ENCODE results near the gene NPAS3. TPM values are rescaled to one million over a fixed set of nuclear protein-coding genes. Genes with fewer than 3 reads are reported as not detected.

NPAS3 gene
- total RNA-seq, 2 experiments from 2014 or later: not detected

DNA sequence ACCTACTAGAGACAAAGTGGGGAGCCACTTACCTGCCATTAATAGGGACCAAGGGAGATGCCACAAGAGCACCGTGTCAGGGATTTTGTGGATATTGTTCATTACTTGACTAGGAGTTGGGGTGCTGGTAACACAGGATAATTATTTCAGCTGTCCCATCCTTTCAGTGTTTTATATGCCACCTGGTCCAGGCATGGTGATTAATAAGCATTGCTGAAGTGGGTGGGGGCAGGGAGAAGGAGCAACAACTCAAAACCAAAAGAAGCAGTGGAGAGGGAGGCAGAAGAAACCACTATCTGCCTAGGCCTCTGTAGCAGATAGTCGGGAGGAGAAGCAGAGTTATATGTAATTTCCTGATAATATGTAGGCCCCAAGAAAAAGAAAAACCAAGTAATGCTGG is 184.6 kb downstream of the NPAS3 start:
- no peak for DNase-seq
- no peak overlapping the region for H3K27ac Mint-ChIP-seq
- H3K36me3 Mint-ChIP-seq: no peaks in the 10 kb centered on the region
- H3K27me3 Mint-ChIP-seq: no peaks in the 10 kb centered on the region
- no peaks in the 10 kb centered on the region for H3K4me1 Mint-ChIP-seq (ENCODE audit: low read depth)
- ChIA-PET CTCF (no interaction called here), POLR2A (no interaction called here)
- intact Hi-C loops (cut with micrococcal nuclease): no loop called here
- no peak overlapping the region for H3K4me3 Mint-ChIP-seq
- H3K9me3 Mint-ChIP-seq: no peaks in the 10 kb centered on the region

DNA sequence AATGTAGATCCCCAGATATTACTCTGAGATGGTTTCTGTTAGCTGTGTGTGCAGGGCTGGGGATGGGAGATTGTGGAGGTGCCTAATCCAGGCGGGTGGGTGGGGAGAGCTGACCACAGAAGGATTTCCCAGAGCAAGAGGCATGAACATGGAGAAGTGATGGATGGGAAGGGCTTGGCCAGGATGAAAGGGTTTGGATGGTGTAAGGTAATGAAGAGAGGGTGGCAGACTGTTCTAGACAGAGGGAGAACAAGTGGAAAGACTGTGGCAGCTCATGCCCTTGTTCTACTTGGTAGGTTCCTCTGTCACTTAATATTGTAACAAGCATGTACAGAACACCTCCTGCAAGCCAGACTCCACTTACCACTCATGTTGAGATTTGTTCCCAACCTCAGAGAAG is 187.8 kb downstream of the NPAS3 start:
- CTCF ChIA-PET: no interaction called here

DNA sequence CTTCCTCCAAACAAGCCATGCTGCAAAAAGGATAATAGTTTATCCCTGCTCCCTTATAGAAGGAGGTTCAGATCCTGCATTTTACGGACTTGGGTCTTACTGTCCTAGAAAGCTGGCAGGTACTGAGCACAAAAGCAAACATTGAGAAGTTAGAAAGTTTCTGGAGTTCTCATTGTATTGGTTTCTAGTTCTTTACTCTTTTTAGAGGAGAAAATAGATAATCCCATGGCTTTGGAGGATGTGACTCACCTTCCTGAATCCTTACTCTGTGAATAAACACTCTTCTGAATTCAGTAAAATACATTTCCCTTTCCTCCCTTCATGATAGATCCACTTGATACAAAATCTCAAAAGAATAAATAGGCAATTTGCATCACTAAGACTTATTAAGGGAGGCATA is 188.9 kb downstream of the NPAS3 start:
- ChIA-PET POLR2A (no interaction called here), CTCF (no interaction called here)
- Mint-ChIP-seq H3K4me3 (no peak overlapping the region), H3K4me1 (ENCODE audit: low read depth) (no peaks in the 10 kb centered on the region), H3K27ac (no peak overlapping the region), H3K36me3 (no peaks in the 10 kb centered on the region), H3K27me3 (no peaks in the 10 kb centered on the region), H3K9me3 (no peaks in the 10 kb centered on the region)
- no peak for DNase-seq
- intact Hi-C loops (cut with micrococcal nuclease): no loop called here

More for the DNA sequence above, 187.8 kb downstream of the NPAS3 start:
- no peaks in the 10 kb centered on the region for H3K4me1 Mint-ChIP-seq (ENCODE audit: low read depth)
- no peaks in the 10 kb centered on the region for H3K36me3 Mint-ChIP-seq
- no peak for DNase-seq
- intact Hi-C loops (cut with micrococcal nuclease): no loop called here
- no peak overlapping the region for H3K27ac Mint-ChIP-seq
- no peak overlapping the region for H3K4me3 Mint-ChIP-seq
- no peaks in the 10 kb centered on the region for H3K9me3 Mint-ChIP-seq
- POLR2A ChIA-PET: no interaction called here
- no peaks in the 10 kb centered on the region for H3K27me3 Mint-ChIP-seq

DNA sequence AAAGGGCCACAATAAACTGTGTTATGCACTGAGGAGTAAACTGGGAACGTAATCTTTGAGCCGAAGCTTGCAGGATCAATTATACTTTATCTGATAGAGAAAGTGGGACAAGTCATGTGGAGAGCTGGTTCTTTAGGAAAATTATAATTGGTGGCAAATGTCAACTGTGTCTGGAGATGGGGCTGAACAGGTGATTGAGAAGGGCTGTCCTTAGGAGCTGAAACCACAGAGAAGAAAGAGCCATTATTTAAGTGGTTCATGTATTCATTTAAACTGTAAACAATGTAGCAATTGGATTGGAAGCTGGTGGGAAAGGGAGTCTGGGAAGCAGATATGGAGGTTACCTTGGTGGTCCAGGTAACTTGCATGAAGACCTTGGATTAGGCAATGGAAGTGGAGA is 193.1 kb downstream of the NPAS3 start:
- Mint-ChIP-seq H3K36me3 (no peaks in the 10 kb centered on the region), H3K27ac (no peak overlapping the region), H3K9me3 (no peaks in the 10 kb centered on the region), H3K27me3 (no peaks in the 10 kb centered on the region), H3K4me3 (no peak overlapping the region), H3K4me1 (ENCODE audit: low read depth) (no peaks in the 10 kb centered on the region)
- DNase-seq: no peak
- CTCF ChIA-PET: no interaction called here
- intact Hi-C loops (cut with micrococcal nuclease): no loop called here
- POLR2A ChIA-PET: no interaction called here

DNA sequence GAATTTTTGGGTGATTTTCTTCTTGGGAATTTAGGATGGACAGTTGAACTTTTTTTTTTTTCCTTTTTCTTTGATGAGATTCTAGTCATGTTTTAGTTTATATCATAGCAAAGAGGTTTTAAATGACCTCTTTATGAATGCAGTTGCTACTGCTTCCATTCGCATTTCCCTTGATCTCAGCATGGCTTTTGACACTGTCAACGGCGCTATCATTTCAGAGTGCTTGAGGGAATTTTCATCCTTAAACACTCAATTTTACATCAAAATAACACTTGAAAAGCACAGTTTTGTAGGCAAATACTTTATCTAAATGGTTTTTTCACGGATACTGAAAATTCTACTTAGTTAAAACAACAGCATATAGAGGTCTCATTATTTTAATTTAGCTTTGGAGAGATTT is 195.5 kb downstream of the NPAS3 start:
- CTCF ChIA-PET: no interaction called here
- Mint-ChIP-seq H3K27me3 (no peaks in the 10 kb centered on the region), H3K36me3 (no peaks in the 10 kb centered on the region), H3K4me3 (no peak overlapping the region), H3K27ac (no peak overlapping the region), H3K4me1 (ENCODE audit: low read depth) (no peaks in the 10 kb centered on the region), H3K9me3 (no peaks in the 10 kb centered on the region)
- POLR2A ChIA-PET: no interaction called here
- DNase-seq: no peak
- intact Hi-C loops (cut with micrococcal nuclease): no loop called here

DNA sequence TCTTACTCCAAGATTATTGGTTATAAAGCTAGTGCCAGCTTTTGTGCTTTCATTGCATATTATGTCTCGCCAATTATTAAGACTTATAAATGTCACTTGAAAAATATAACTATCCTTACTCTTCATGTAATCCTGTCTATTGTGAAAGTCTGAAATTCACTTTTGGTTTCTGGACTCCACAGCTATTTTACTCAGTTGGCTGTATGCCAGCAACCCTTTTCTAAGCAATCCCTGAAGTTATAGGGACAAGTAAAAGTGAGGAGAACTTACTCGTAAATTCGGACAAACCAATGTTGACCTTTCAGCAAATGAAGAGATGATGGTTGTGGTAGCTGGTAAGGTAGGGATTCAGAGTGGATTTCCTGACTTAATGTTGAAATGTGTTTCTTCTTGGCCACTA is 196.3 kb downstream of the NPAS3 start:
- H3K36me3 Mint-ChIP-seq: no peaks in the 10 kb centered on the region
- no peak overlapping the region for H3K4me3 Mint-ChIP-seq
- POLR2A ChIA-PET: no interaction called here
- H3K9me3 Mint-ChIP-seq: no peaks in the 10 kb centered on the region
- CTCF ChIA-PET: no interaction called here
- intact Hi-C loops (cut with micrococcal nuclease): no loop called here
- H3K4me1 Mint-ChIP-seq (ENCODE audit: low read depth): no peaks in the 10 kb centered on the region
- DNase-seq: no peak
- H3K27me3 Mint-ChIP-seq: no peaks in the 10 kb centered on the region
- no peak overlapping the region for H3K27ac Mint-ChIP-seq

DNA sequence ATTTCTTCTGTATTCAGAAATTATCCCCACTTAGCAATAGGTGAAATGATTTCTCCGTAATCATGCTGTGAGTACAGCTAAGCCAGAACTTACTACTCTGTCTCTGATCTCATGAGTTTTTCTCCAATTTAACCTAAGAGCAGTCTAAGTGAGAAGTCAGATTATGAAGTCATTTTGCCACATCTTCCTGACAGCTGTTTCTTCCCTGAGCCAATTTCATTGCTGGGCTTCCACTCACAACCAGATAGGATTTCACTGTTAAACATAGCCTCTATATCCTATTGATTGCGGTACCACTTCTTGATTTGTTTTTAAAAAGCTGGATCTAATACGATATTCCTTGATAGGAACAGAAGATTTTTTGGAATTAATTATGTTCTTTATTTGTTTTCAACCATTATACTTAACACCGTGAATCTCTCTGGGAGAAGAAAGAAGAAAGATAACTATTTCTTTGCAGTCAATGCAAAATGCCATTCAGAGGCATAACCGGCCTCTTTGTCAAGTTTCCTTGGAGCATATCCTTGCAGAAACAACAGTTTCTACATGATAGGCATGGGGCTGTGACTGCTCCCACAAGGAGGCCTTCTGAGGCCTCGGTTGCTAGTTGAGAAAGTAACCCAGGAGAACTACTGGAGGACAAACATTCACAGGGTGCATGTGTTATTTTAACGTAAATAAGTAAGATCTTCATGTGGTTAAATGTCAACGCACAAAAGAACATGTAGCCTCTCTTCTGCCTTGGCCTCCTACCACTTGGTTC is 212.2 kb downstream of the NPAS3 start:
- no peaks in the 10 kb centered on the region for H3K4me1 Mint-ChIP-seq (ENCODE audit: low read depth)
- no peak overlapping the region for H3K4me3 Mint-ChIP-seq
- no peak for DNase-seq
- no peaks in the 10 kb centered on the region for H3K36me3 Mint-ChIP-seq
- H3K27ac Mint-ChIP-seq: no peak overlapping the region
- peaks cover 2% of the 10 kb centered on the region for H3K9me3 Mint-ChIP-seq
- intact Hi-C loops (cut with micrococcal nuclease): no loop called here
- ChIA-PET POLR2A (no interaction called here), CTCF (no interaction called here)
- H3K27me3 Mint-ChIP-seq: no peaks in the 10 kb centered on the region

DNA sequence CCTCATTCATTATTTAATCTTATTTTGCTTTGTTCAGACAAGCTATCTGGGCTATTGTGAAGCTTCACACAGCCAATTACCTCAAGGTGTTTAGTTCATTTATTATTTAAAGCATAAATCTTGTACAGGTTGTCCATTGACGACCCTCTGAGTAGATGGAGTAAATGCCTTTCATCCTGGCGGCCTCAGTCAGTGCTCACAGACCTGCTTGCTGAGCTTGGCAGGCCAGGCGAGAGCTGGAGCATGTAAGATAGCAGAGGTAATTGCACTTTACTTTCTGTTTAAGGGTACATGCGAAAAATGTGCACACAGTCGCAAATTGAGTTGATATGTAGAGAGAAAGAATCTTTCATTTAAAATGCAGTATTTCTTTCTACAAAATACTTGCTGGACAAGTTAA is 224.4 kb downstream of the NPAS3 start:
- DNase-seq: no peak
- Mint-ChIP-seq H3K4me1 (ENCODE audit: low read depth) (no peaks in the 10 kb centered on the region), H3K9me3 (no peaks in the 10 kb centered on the region), H3K4me3 (no peak overlapping the region), H3K27me3 (no peaks in the 10 kb centered on the region), H3K36me3 (no peaks in the 10 kb centered on the region), H3K27ac (no peak overlapping the region)
- POLR2A ChIA-PET: no interaction called here
- CTCF ChIA-PET: no interaction called here
- intact Hi-C loops (cut with micrococcal nuclease): no loop called here

DNA sequence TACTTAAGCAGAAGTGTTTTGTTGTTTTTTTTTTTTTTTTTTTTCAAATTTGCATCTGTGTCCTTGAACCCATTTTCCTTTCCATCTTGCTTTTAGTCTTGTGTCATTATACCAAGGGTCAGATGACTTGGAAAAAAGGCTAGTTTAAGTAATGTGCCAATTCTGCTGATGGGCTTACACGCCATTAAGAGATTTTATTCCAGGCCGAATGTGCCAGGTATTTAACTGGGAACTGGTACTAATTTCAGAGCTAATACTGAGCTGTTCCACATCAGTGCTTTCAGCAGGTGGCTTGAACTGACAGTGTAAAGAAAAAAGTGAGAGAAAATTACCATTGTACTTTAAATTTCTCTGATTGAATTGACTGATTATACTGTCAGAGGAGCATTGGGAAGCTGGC is 224.9 kb downstream of the NPAS3 start:
- Mint-ChIP-seq H3K4me3 (no peak overlapping the region), H3K27ac (no peak overlapping the region), H3K27me3 (no peaks in the 10 kb centered on the region), H3K9me3 (no peaks in the 10 kb centered on the region), H3K36me3 (no peaks in the 10 kb centered on the region), H3K4me1 (ENCODE audit: low read depth) (no peaks in the 10 kb centered on the region)
- CTCF ChIA-PET: no interaction called here
- no peak for DNase-seq
- POLR2A ChIA-PET: no interaction called here
- intact Hi-C loops (cut with micrococcal nuclease): no loop called here

DNA sequence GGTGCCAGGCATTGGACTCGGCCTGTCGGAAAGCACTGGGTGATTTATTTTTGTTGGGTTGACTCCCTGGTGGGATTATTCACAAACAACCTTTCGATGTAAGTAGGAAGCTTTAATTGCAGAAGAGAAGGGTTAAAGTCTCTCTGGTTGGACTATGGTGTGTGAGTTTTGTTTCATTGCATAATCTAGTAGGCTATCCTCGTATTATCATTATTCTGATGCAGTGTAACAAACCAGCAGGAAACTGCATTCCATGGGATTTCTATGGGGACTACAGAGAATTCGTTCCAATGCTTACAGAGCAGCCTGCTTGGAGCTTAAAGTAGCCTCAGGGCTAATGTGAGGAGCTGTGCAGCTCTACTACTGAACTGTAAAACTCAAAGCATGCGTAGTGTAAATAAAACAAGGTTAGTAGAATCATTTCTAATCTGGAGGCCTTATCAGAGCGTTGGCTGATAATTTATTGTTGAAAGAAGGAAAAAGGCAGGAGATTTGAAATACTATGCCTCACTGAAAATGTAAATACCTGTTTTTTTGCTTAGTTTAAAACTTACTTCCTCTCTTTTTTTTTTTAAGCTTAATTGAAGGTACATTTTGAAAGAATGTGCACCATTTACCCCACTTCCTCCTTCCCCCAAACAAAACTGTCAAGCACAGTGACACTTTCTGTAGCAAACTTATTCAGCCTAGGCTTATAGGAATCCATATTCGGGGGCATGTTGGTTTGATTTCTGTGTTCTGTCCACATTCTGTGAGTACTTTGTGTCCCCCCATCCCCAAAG is 226.7 kb downstream of the NPAS3 start:
- CTCF ChIA-PET: no interaction called here
- intact Hi-C loops (cut with micrococcal nuclease): no loop called here
- H3K4me3 Mint-ChIP-seq: no peak overlapping the region
- H3K27ac Mint-ChIP-seq: no peak overlapping the region
- DNase-seq: no peak
- no peaks in the 10 kb centered on the region for H3K4me1 Mint-ChIP-seq (ENCODE audit: low read depth)
- no peaks in the 10 kb centered on the region for H3K36me3 Mint-ChIP-seq
- no peaks in the 10 kb centered on the region for H3K27me3 Mint-ChIP-seq
- no peaks in the 10 kb centered on the region for H3K9me3 Mint-ChIP-seq
- POLR2A ChIA-PET: no interaction called here

DNA sequence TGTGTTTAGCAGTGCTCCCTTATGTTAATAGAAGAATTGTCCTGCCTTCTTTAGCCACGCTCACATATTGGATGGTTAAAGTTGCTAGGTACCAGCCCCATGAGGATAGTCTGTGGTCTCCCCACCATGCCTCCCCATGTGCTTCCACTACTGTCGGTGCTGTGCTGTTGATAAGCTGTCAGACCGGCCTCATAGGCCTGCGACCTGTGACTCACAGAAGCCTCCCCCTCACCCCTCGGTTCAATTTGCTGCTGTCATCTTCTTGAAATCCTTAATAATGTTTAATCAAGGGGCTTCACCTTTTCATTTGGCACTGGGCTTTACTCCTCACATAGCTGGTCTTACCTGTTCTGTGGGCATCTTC is 227.2 kb downstream of the NPAS3 start:
- Mint-ChIP-seq H3K9me3 (no peaks in the 10 kb centered on the region), H3K4me3 (no peak overlapping the region), H3K27ac (no peak overlapping the region), H3K27me3 (no peaks in the 10 kb centered on the region), H3K4me1 (ENCODE audit: low read depth) (no peaks in the 10 kb centered on the region), H3K36me3 (no peaks in the 10 kb centered on the region)
- intact Hi-C loops (cut with micrococcal nuclease): no loop called here
- ChIA-PET CTCF (no interaction called here), POLR2A (no interaction called here)
- no peak for DNase-seq

DNA sequence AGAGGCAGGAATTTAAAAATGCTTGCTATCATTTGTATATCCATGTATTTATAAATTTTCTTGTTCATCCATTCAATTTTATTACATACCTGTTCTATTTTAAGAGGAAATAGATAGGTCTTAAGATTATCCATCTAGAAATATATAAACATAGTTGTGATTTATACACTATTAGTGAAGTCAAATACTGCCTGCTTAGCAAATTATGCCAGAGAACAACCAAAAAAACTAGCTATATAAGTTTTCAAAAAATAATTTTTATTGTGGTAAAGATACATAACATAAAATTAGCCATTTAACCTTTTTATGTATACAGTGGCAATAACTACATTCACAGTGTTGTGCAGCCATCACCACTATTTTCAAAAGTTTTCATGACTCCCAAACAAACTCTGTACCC is 237.3 kb downstream of the NPAS3 start:
- CTCF ChIA-PET: no interaction called here
- Mint-ChIP-seq H3K27me3 (no peaks in the 10 kb centered on the region), H3K27ac (no peak overlapping the region)

DNA sequence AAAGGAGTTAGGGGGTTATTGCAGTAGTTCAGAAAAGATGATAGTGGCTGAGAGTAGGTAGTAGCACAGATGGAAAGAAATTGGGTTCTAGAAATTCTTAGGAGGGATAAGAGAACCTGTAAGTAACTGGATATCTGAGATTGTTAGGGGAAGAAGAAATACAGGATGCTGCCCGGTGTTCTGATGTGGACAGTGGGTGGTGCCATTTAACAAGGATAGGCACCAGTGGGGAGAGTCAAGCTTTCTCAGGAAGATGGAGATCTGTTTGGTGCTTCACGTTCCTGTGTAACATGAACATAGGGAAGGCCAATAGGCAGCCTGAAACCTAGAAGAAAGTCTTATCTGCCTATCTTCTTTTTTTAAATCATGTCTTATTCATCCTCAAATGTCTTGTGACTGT is 245.9 kb downstream of the NPAS3 start:
- Mint-ChIP-seq H3K9me3 (no peaks in the 10 kb centered on the region), H3K4me3 (no peak overlapping the region), H3K4me1 (ENCODE audit: low read depth) (no peaks in the 10 kb centered on the region), H3K36me3 (no peaks in the 10 kb centered on the region), H3K27ac (no peak overlapping the region), H3K27me3 (peaks cover 2% of the 10 kb centered on the region)
- DNase-seq: no peak
- intact Hi-C loops (cut with micrococcal nuclease): no loop called here
- ChIA-PET CTCF (no interaction called here), POLR2A (no interaction called here)

More for the DNA sequence above, 237.3 kb downstream of the NPAS3 start:
- H3K4me1 Mint-ChIP-seq (ENCODE audit: low read depth): no peaks in the 10 kb centered on the region
- H3K36me3 Mint-ChIP-seq: no peaks in the 10 kb centered on the region
- intact Hi-C loops (cut with micrococcal nuclease): no loop called here
- no peaks in the 10 kb centered on the region for H3K9me3 Mint-ChIP-seq
- no peak overlapping the region for H3K4me3 Mint-ChIP-seq
- no peak for DNase-seq
- POLR2A ChIA-PET: no interaction called here

All from activated CD4-positive, alpha-beta memory T cell treated with anti-CD3 and anti-CD28 coated beads for 36 hours (primary cell).